NCI-H2107 (cell line): ENCODE data around the gene ZNF616.

Experiments
- DNase-seq: peaks from one replicate; lab custom pipeline; 2025; lab: John Stamatoyannopoulos, UW

Gene ZNF616

GRCh38 chr19:52139252-52140031 lies at the start of gene ZNF616:
Gene ZNF616, minus strand, starts transcription at chr19:52139938. Its CDS starts 9,426 bp downstream, at chr19:52130512.
- DNase-seq: peak; percentile 90

- DNase-seq: no peak
Measured at GRCh38 chr19:52188822-52189734, 49.3 kb upstream of the ZNF616 start.

DNA sequence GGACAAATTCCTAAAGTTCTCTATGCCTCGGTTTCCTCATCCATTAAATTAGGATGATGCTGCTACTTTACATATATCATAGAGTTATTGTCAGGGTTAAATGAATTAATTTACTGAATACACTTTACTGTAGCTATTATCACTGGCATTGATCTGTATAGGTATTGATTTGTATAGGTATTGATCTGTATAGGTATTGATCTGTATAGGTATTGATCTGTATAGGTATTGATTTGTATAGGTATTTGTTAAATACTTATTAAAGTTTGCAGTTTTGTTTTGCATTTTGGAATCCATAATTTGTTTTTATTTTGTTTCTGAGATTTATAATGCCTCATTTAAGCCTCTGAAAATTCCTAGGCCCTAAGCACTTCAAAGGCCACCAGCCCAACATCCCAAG lies 47.7 kb upstream of the ZNF616 start:
- no peak for DNase-seq

- DNase-seq: no peak
Measured at GRCh38 chr19:52176574-52176973, 36.8 kb upstream of the ZNF616 start.

DNA sequence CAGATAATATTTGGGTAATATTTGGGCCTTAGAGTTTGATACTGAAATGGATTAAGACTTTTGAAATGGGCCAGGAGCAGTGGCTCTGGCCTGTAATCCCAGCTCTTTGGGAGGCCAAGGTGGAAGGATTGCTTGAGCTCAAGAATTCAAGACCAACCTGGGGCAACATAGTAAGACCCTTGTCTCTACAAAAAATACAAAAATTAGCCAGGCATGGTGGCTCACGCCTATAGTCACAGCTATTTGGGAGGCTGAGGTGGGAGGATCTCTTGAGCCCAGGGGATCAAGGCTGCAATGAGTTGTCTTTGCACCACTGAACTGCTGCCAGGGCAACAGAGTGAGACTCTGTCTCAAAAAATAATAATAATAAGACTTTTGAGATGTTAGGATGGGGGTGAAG lies 32.6 kb upstream of the ZNF616 start:
- DNase-seq: no peak

GRCh38 chr19:52171321-52172169 lies 31.8 kb upstream of the ZNF616 start, which contains the start of gene ZNF836:
Gene ZNF836, minus strand, starts transcription at chr19:52171621. Its CDS starts 3,549 bp downstream, at chr19:52168072.
- peak; percentile 27 for DNase-seq

DNA sequence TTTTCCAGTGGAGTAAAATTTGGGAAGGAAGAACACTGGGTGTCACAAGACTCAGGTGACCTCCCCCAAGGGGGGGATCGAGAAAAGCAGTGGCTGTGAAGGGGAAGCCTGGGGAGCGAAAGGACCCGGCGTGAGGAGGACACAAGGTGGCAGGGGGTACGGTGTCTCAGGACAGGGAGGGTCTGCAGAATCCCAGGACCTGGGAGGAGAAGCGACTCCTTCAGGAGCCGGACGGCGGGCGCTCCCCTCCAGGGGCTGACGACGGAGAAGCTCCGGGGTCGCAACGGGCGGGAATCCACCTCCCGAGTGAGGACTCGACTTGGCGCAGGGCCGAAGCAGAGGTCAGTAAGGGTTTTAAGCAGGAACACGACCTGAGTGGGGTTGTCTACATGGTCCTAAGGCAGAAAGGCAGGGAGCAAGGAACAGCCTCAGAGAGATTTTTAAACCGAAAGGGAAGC lies 31.2 kb upstream of the ZNF616 start:
- no peak for DNase-seq

- DNase-seq: no peak
Measured at GRCh38 chr19:52170304-52170703, 30.6 kb upstream of the ZNF616 start.

DNA sequence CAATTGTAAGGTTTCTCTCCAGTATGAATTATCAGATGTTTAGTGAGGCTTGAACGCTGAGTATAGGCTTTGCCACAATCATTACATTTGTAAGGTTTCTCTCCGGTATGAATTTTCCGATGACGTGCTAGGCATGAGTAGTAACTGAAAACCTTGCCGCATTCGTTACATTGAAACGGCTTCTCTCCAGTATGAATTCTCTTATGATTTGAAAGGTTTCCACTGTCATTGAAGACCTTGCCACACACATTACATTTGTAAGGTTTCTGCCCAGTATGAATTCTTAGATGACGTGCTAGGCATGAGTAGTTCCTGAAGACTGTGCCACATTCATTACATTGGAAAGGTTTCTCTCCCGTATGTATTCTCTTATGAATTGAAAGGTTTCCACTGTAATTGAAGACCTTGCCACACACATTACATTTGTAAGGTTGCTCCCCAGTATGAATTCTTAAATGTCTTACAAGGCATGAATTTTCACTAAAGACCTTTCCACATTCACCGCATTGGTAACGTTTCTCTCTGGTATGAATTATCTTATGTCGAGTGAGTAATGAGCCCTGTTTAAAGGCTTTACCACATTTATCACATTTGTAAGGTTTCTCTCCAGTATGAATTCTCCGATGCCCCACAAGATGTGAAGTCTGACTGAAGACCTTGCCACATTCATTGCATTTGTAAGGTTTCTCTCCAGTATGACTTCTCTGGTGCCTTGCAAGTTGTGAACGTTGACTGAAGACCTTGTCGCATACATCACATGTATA lies 16.0 kb upstream of the ZNF616 start:
- DNase-seq: no peak

GRCh38 chr19:52148256-52148655 lies 8.5 kb upstream of the ZNF616 start:
- no peak for DNase-seq

GRCh38 chr19:52142001-52142595 lies 2.4 kb upstream of the ZNF616 start:
- DNase-seq: no peak

- no peak for DNase-seq
Measured at GRCh38 chr19:52141203-52141602, 1.5 kb upstream of the ZNF616 start.

GRCh38 chr19:52140032-52140710 lies 433 bp upstream of the ZNF616 start:
- no peak for DNase-seq

DNA sequence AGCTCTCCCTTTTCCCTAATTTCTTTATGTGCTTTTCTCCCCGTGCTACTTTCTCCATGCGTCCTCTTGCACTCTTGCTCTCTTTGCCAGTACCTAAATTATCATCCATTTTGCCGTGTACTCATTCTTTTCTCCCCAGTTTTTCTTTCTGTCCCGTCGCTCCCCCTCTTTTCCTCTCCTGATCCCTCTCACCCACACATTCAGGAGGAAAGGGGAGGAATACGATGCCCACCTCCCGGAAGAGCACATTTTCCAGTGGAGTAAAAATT lies 821 bp downstream of the ZNF616 start:
- DNase-seq: no peak

GRCh38 chr19:52138278-52138982 lies 1.3 kb downstream of the ZNF616 start:
- DNase-seq: peak; percentile 6

DNA sequence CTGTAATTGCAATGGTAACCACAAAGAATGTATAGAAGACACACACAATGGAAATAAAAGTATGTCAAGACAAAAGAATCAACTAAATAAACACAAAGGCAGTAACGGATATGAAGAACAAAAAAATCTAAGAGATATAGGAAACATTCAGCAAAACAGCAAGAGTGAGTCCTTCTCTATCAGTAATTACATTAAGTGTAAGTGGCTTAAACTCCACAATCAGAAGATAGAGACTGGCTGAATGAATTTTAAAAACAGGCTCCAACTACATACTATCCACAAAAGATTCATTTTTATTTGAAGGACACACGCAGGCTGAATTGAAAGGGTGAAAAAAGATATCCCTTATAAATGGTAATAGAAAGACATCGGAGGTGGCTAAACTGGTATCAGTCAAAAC lies 19.5 kb downstream of the ZNF616 start:
- no peak for DNase-seq

- no peak for DNase-seq
Measured at GRCh38 chr19:52115526-52116053, 24.1 kb downstream of the ZNF616 start.

- DNase-seq: no peak
Measured at GRCh38 chr19:52114691-52115090, 25.0 kb downstream of the ZNF616 start.

DNA sequence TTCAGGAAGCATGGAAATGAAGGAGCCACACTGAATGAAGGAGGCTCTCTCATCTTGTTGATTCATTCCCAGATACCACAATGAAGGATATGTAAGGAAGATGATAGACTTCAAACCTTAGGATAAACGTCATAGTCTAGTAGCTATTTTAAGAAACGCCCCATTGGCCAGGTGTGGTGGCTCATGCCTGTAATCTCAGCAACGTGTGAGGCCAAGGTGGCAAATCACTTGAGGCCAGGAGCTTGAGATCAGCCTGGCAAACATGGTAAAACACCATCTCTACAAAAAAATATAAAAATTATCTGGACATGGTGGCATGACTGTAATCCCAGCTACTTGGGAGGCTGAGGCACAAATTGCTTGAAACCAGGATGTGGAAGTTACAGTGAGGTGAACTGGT lies 27.1 kb downstream of the ZNF616 start:
- DNase-seq: no peak

- no peak for DNase-seq
Measured at GRCh38 chr19:52110780-52111179, 29.0 kb downstream of the ZNF616 start.
